DOHH2 (cell line): ENCODE results near the gene STAU1.
"Not testable (repeated sequence)": the region's sequence is repeated elsewhere in the genome, so short reads cannot be mapped to it uniquely, and the experiment has no call there.

ENCODE experiments used
- H3F3A ChIP-seq: fragments of 200-600 bp; sonication (generic), shearing (Covaris generic); 2 replicates; pipeline ENCODE4 v1.6.0; 2016; ENCODE audit warnings: antibody characterized with exemption, mild to moderate bottlenecking; ENCODE audit not compliant: control insufficient read depth, insufficient read depth
- H3K27ac ChIP-seq: fragments of 200-600 bp; sonication (generic); 2 replicates; pipeline ENCODE4 v1.5.1; 2014; ENCODE audit warnings: low read depth, mild to moderate bottlenecking, low read length, moderate library complexity
- H3K27me3 ChIP-seq: fragments of 200-600 bp; sonication (generic); 2 replicates; pipeline ENCODE4 v1.6.1; 2014; ENCODE audit warnings: mild to moderate bottlenecking, low read length, mixed read lengths; ENCODE audit not compliant: control insufficient read depth
- H3K36me3 ChIP-seq: fragments of 200-600 bp; sonication (generic); 2 replicates; pipeline ENCODE4 v1.6.1; 2014; ENCODE audit warnings: mild to moderate bottlenecking, low read length, moderate library complexity, mixed read lengths; ENCODE audit not compliant: control insufficient read depth
- H3K4me1 ChIP-seq: fragments of 200-600 bp; sonication (generic); 2 replicates; pipeline ENCODE4 v1.6.1; 2014; ENCODE audit warnings: mild to moderate bottlenecking, low read length, mixed read lengths; ENCODE audit not compliant: control insufficient read depth
- H3K4me2 ChIP-seq: fragments of 200-600 bp; sonication (generic); 2 replicates; pipeline ENCODE4 v1.6.0; 2014; ENCODE audit warnings: mild to moderate bottlenecking, low read length, moderate library complexity
- H3K4me3 ChIP-seq: fragments of 200-600 bp; sonication (generic); 2 replicates; pipeline ENCODE4 v1.5.1; 2014; ENCODE audit warnings: mild to moderate bottlenecking, low read length, mixed read lengths
- H3K79me2 ChIP-seq: fragments of 200-600 bp; sonication (generic); 2 replicates; pipeline ENCODE4 v1.6.1; 2014; ENCODE audit warnings: mild to moderate bottlenecking, low read length, mixed read lengths; ENCODE audit not compliant: control insufficient read depth
- H3K9me2 ChIP-seq: fragments of 200-600 bp; sonication (generic); replicated peaks from 2 replicates; pipeline ENCODE4 v1.6.1; 2014; ENCODE audit warnings: mild to moderate bottlenecking, low read length, mixed read lengths; ENCODE audit not compliant: control insufficient read depth
- H3K9me3 ChIP-seq: fragments of 200-600 bp; sonication (generic); 2 replicates; pipeline ENCODE4 v1.6.1; 2014; ENCODE audit warnings: antibody characterized with exemption, low read length, mixed read lengths; ENCODE audit not compliant: control insufficient read depth, insufficient read depth
- H4K20me1 ChIP-seq: fragments of 200-600 bp; sonication (generic); 2 replicates; pipeline ENCODE4 v1.6.0; 2014; ENCODE audit warnings: low read depth, mild to moderate bottlenecking, antibody characterized with exemption, low read length, moderate library complexity; ENCODE audit not compliant: control insufficient read depth, insufficient read depth
- CTCF ChIP-seq: fragments of 200-600 bp; sonication (generic); IDR thresholded peaks from one replicate; pipeline ENCODE4 v1.5.1; 2014; ENCODE audit warnings: antibody characterized with exemption, mild to moderate bottlenecking, low read depth, low read length; ENCODE audit not compliant: poor library complexity, severe bottlenecking
- EZH2phosphoT487 ChIP-seq: fragments of 200-600 bp; sonication (generic); IDR thresholded peaks from 2 replicates; pipeline ENCODE4 v1.6.1; 2017; ENCODE audit warnings: borderline replicate concordance, mild to moderate bottlenecking, antibody characterized with exemption, low read length, moderate library complexity, mixed read lengths

The STAU1 gene

GRCh38 chr20:49171909-49172308 lies 16.2 kb downstream of the STAU1 start:
- Histone ChIP-seq H3K9me2 (no peaks in the 10 kb centered on the region), H3K4me2 (no peak overlapping the region), H3K79me2 (peaks cover 88% of the 10 kb centered on the region), H3K4me1 (peaks cover 19% of the 10 kb centered on the region), H3F3A (peaks cover 4% of the 10 kb centered on the region; the same call in 1 of the 2 replicates), H3K4me3 (no peak overlapping the region), H3K36me3 (peaks cover 56% of the 10 kb centered on the region), H3K27ac (no peak overlapping the region), H4K20me1 (0 out of 2 replicates have a peak, but pooled peaks cover 9% of the 10 kb centered on the region), H3K9me3 (no peaks in the 10 kb centered on the region), H3K27me3 (no peaks in the 10 kb centered on the region)
- no peak for TF ChIP-seq CTCF
- no peak for TF ChIP-seq EZH2phosphoT487

- 0 out of 2 replicates have a peak, but pooled peaks cover 6% of the 10 kb centered on the region for H4K20me1 ChIP-seq
- peaks cover 89% of the 10 kb centered on the region for H3K79me2 ChIP-seq
- H3K27ac ChIP-seq: no peak overlapping the region
- H3K27me3 ChIP-seq: no peaks in the 10 kb centered on the region
- H3K4me1 ChIP-seq: peaks cover 25% of the 10 kb centered on the region
- H3K4me3 ChIP-seq: no peak overlapping the region
- TF ChIP-seq CTCF: no peak
- no peak for TF ChIP-seq EZH2phosphoT487
- H3F3A ChIP-seq: peaks cover 7% of the 10 kb centered on the region; the same call in 1 of the 2 replicates
- no peak overlapping the region for H3K4me2 ChIP-seq
- peaks cover 59% of the 10 kb centered on the region for H3K36me3 ChIP-seq
- no peaks in the 10 kb centered on the region for H3K9me2 ChIP-seq
- no peaks in the 10 kb centered on the region for H3K9me3 ChIP-seq
Observed at GRCh38 chr20:49170714-49171113, 17.4 kb downstream of the STAU1 start.

GRCh38 chr20:49169547-49169946 lies 18.6 kb downstream of the STAU1 start:
- H3K27me3 ChIP-seq: no peaks in the 10 kb centered on the region
- peaks cover 89% of the 10 kb centered on the region for H3K79me2 ChIP-seq
- no peaks in the 10 kb centered on the region for H3K9me3 ChIP-seq
- H3K4me3 ChIP-seq: no peak overlapping the region
- H3K4me1 ChIP-seq: peaks cover 25% of the 10 kb centered on the region
- no peak overlapping the region for H3K27ac ChIP-seq
- H3K4me2 ChIP-seq: no peak overlapping the region
- TF ChIP-seq CTCF (no peak), EZH2phosphoT487 (no peak)
- peaks cover 66% of the 10 kb centered on the region for H3K36me3 ChIP-seq
- H4K20me1 ChIP-seq: 0 out of 2 replicates have a peak, but pooled peaks cover 6% of the 10 kb centered on the region
- peaks cover 7% of the 10 kb centered on the region; the same call in 1 of the 2 replicates for H3F3A ChIP-seq
- H3K9me2 ChIP-seq: no peaks in the 10 kb centered on the region

- not testable (repeated sequence) for H3K27ac ChIP-seq, H3K27me3 ChIP-seq, H3F3A ChIP-seq, H4K20me1 ChIP-seq, H3K9me3 ChIP-seq, H3K4me3 ChIP-seq, H3K4me2 ChIP-seq, H3K9me2 ChIP-seq
- Histone ChIP-seq H3K79me2 (peaks cover 87% of the 10 kb centered on the region), H3K36me3 (peaks cover 67% of the 10 kb centered on the region), H3K4me1 (peaks cover 25% of the 10 kb centered on the region)
Observed at GRCh38 chr20:49168864-49169263, 19.3 kb downstream of the STAU1 start.
